IPS DF 19.7 (cell line): ENCODE results near the gene SLC10A6.
A peak's percentile ranks its signal among the peaks of the same experiment; 100 is the strongest.
"Not testable (repeated sequence)": the region's sequence is repeated elsewhere in the genome, so short reads cannot be mapped to it uniquely, and the experiment has no call there.

Source experiments
- DNase-seq: peaks from one replicate; pipeline ENCODE4 v3.0.0-alpha.2; 2013; ENCODE audit warnings: low read depth, low spot score

The SLC10A6 gene

GRCh38 chr4:86848732-86849619, at the start of gene SLC10A6:
SLC10A6 (minus strand) TSS chr4:86849384; CDS start chr4:86849115, 269 bp downstream.
- no peak for DNase-seq

GRCh38 chr4:86898562-86898961, 49.4 kb upstream of the SLC10A6 start:
- no peak for DNase-seq

GRCh38 chr4:86896596-86896995, 47.4 kb upstream of the SLC10A6 start:
- no peak for DNase-seq

GRCh38 chr4:86895692-86896488, 46.7 kb upstream of the SLC10A6 start:
- no peak for DNase-seq

GRCh38 chr4:86894455-86894854, 45.3 kb upstream of the SLC10A6 start:
- no peak for DNase-seq

GRCh38 chr4:86893136-86893535, 44.0 kb upstream of the SLC10A6 start:
- DNase-seq = no peak

- DNase-seq = no peak
Observed at GRCh38 chr4:86892636-86892960, 43.4 kb upstream of the SLC10A6 start.

GRCh38 chr4:86891762-86892635, 42.8 kb upstream of the SLC10A6 start, which contains the start of gene C4orf36:
C4orf36 (minus strand) TSS chr4:86892422; CDS start chr4:86891520, 902 bp downstream.
- no peak for DNase-seq

GRCh38 chr4:86890790-86891189, 41.6 kb upstream of the SLC10A6 start:
- DNase-seq = no peak

GRCh38 chr4:86879641-86880040, 30.5 kb upstream of the SLC10A6 start:
- no peak for DNase-seq

GRCh38 chr4:86878640-86879039, 29.5 kb upstream of the SLC10A6 start:
- DNase-seq = no peak

- no peak for DNase-seq
Observed at GRCh38 chr4:86876894-86877685, 27.9 kb upstream of the SLC10A6 start.

- DNase-seq = not testable (repeated sequence)
Observed at GRCh38 chr4:86875436-86875835, 26.3 kb upstream of the SLC10A6 start.

- DNase-seq = no peak
Observed at GRCh38 chr4:86872135-86872534, 23.0 kb upstream of the SLC10A6 start.

GRCh38 chr4:86870442-86871069, 21.4 kb upstream of the SLC10A6 start:
- DNase-seq = no peak

- DNase-seq = peak; percentile 23
Observed at GRCh38 chr4:86857341-86858052, 8.3 kb upstream of the SLC10A6 start.

- DNase-seq = no peak
Observed at GRCh38 chr4:86856896-86857295, 7.7 kb upstream of the SLC10A6 start.

GRCh38 chr4:86855572-86855971, 6.4 kb upstream of the SLC10A6 start:
- DNase-seq = no peak

- DNase-seq = no peak
Observed at GRCh38 chr4:86853209-86853608, 4.0 kb upstream of the SLC10A6 start.

- DNase-seq = no peak
Observed at GRCh38 chr4:86848136-86848535, 1.0 kb downstream of the SLC10A6 start.
